Central memory CD4-positive, alpha-beta T cell (primary cell): ENCODE measurements around the gene ESRRG.

Experiments used
- DNase-seq: peaks from one replicate; pipeline ENCODE4 v3.0.0; 2022

Gene ESRRG

DNA sequence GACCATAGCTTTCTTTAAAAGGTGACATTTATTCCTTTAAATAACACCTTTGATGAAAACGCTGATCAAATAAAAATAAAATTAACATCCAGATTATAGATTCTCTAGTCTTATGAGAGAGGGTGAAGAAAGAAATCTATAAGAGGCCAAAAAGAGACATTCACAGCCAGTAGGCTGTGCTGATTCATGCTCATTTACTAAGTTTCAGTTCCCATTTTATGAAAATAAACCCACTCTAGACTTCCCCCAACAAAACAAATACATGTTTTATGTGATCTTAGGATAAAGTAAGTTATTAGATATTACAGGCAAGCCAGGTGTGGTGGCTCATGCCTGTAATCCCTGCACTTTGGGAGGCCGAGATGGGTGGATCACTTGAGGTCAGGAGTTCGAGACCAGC, 21.1 kb downstream of the ESRRG start:
- no peak for DNase-seq

- no peak for DNase-seq
These were observed 22.4 kb downstream of the ESRRG start for GRCh38 chr1:216700779-216701178.

- no peak for DNase-seq
These were observed 31.5 kb downstream of the ESRRG start for GRCh38 chr1:216691710-216692109.

GRCh38 chr1:216690603-216691002, 32.6 kb downstream of the ESRRG start:
- no peak for DNase-seq

DNA sequence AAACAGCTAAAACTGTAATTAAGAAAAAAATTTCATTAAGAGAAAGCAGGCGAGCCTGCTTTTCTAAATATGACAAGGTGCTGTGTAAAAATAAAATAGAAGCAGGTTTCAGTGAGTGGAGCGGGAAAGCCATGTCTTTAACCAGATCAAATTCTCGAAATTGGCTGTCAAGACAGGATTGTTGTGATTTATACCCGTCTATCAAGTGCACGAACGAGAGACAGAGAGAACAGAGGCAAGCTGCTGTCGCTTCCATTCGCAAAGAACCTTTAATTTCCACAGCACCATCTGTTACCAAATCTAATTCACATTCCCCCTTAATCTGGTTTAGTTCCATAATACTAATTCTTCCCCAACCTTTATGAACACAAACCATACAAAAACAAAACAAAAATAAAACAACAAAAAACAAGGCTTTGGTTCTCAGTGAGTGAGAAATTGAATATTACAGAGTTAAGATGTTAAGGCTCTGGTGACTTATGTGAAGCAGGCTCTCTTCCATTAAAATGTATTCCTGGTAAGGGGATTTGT, 35.0 kb downstream of the ESRRG start:
- DNase-seq: no peak

GRCh38 chr1:216686860-216687766, 36.1 kb downstream of the ESRRG start:
- no peak for DNase-seq

- no peak for DNase-seq
These were observed 40.5 kb downstream of the ESRRG start for GRCh38 chr1:216682752-216683151.

DNA sequence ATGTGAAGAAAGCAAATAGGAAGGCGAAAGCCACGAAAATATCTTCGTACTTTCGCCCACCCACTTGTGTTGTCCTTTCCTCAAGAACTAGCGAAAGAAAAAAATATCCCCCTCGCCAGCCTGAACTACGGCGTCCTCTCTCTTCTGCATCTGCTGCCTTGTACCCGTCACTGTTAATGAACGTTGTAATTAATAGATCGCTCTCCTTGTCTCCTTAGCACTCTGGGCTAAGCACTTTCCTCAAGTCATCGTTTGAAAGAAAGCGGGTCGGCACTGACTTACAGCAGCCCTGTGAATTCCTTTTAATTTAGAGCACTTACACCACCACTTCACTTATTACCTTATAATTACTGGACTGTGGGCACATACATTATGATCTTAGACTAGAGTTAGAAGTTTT, 44.1 kb downstream of the ESRRG start:
- no peak for DNase-seq

- no peak for DNase-seq
These were observed 52.9 kb downstream of the ESRRG start for GRCh38 chr1:216670118-216670883.

DNA sequence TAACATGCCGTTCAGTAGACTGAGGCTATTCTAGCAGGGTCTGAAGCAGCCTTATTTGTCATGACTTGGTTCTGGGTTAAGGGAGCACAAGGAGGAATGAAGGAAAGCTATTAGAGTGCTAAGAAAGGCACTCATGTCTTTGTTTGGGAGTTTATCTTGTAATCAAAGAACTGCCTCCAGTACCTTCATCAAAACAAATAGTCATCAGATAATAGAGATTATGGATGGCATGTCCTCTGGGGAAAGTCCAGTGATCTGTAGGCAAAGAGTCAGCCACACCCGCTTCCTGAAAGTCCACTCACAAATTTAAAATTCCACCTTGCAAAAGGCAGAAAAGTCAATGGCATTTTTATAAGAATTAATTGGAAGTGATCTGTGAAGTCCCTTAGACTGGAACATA, 56.8 kb downstream of the ESRRG start:
- DNase-seq: no peak

- no peak for DNase-seq
These were observed 57.4 kb downstream of the ESRRG start for GRCh38 chr1:216665856-216666255.

- DNase-seq: no peak
These were observed 57.8 kb downstream of the ESRRG start for GRCh38 chr1:216665406-216665805.

- no peak for DNase-seq
These were observed 60.5 kb downstream of the ESRRG start for GRCh38 chr1:216662681-216663080.

DNA sequence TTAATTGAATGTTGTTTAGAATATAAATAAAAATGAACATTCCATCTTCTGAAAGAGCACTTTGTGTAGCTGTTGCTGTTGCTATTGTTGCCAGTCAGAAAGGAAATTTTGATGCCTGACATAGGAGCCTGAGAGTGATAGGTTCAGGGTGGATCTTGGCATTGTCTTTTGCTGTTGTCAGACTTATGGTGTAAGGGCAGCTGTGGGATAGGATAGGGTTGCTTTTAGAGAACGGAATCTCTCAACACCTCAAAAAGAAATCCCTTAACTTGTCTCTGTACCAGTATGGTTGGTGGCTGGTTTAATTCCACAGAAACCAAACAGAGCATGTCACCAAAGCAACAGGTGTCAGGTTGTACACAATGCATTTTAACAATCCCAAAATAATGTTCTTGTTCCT, 62.7 kb downstream of the ESRRG start:
- no peak for DNase-seq

- DNase-seq: no peak
These were observed 70.2 kb downstream of the ESRRG start for GRCh38 chr1:216653001-216653400.

DNA sequence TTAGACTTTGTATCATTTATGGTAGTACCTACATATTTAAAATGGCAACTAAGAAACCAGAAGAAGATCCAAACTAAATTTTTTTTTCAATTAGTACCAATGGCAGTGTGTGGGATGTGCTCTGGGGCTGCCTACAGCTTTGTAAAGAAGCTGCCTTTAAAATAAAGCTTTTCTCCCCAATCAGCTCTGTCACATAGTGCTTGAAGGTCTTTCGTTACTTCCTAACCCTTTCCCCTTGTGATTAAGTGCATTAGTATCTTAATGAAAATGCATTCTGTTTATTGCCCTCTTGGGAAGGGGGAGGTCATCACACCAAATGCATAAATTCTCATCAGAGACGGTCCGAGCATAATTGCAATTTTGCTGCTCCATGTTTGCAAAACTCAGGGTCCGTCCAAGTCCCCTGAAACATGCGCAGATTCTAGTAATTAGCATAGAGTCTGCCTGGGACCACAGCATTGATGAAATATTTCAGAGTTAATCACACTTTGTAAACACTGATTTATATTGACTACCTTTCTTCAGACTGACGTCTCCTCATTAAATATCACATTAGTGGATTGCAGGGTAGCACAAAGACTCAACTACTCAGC, 71.3 kb downstream of the ESRRG start:
- DNase-seq: no peak

DNA sequence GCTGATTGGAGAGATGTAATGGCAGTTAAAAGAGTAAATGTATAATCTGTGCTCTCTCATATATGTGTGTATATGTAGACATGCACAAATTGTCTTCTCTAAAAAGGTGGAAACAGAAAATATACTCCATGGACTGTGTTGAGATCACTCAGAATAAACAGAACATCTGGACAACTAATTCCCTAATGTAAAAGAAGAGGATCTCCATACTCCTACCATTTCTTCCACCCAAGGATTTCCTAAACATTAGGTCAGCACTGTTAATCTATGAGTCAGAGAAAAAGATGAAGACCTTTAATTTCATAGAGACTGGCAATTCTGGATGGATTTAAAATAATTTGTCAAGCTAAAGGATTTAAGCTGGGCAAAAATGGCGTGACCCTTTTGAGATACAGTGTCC, 80.1 kb downstream of the ESRRG start:
- no peak for DNase-seq

- no peak for DNase-seq
These were observed 81.4 kb downstream of the ESRRG start for GRCh38 chr1:216641669-216642460.

GRCh38 chr1:216640100-216640499, 83.1 kb downstream of the ESRRG start:
- DNase-seq: no peak

GRCh38 chr1:216632980-216633379, 90.2 kb downstream of the ESRRG start:
- no peak for DNase-seq

DNA sequence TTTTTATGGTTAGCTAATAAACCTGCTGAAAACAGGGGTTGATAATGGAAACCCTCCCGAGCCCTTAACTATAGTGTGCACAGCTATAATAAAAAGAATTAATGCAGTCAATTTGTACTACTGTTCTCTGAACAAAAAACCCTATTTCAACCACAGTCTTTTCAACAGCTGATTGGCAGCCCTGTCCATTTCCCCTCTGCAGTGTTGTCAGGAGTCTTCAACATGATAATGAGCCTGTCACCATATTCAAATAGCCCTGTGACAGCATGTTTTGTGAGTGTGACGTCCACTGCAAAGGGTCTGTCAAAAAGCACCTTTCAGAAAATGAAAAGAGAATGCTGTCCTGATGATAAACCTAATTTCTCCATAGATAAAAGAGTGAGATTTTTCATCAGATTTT, 92.7 kb downstream of the ESRRG start:
- no peak for DNase-seq

- DNase-seq: no peak
These were observed 96.0 kb downstream of the ESRRG start for GRCh38 chr1:216627252-216627651.
